Measurements from ENCODE around the gene KSR1. TPM values are rescaled to one million over a fixed set of nuclear protein-coding genes. Genes with fewer than 3 reads are reported as not detected.

The KSR1 gene
- total and polyA plus RNA-seq, 12 donors, result 16.0 to 50.4 (median 38.5) TPM

DNA sequence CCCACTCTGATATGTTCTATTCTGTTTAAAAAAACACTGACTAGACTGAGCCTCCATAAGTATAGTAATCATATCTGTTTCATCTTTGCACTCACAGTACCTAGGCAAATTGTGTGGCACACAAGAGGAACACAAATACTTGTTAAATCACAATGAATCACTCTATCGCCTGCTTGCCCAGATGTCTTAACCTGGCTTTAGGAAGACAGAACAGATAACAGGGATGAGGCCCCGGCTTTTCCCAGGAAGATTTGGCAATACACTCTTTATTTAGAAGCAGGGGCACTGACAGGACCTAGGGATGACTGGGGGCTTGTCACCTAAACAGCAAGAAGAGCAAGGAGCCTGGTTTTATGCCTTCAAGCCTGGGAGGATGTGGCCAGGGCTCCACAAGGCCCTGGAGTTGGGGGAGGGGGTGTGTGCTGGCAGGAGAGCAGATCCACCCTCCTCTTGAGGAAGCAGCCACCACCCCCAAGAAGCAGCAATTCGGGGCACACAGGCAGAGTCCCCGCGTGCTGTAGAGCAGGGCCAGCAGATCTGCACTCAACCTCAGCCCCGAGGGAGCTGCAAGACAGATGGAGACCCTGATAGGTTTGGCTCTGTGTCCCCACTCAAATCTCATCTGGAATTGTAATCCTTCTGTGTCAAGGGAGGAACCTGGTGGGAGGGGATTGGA, 41.0 kb upstream of the KSR1 start:
- no peak for TF ChIP-seq POLR2A (IDR thresholded peaks at IDR 0.05)
- TF ChIP-seq, protein P1, sequence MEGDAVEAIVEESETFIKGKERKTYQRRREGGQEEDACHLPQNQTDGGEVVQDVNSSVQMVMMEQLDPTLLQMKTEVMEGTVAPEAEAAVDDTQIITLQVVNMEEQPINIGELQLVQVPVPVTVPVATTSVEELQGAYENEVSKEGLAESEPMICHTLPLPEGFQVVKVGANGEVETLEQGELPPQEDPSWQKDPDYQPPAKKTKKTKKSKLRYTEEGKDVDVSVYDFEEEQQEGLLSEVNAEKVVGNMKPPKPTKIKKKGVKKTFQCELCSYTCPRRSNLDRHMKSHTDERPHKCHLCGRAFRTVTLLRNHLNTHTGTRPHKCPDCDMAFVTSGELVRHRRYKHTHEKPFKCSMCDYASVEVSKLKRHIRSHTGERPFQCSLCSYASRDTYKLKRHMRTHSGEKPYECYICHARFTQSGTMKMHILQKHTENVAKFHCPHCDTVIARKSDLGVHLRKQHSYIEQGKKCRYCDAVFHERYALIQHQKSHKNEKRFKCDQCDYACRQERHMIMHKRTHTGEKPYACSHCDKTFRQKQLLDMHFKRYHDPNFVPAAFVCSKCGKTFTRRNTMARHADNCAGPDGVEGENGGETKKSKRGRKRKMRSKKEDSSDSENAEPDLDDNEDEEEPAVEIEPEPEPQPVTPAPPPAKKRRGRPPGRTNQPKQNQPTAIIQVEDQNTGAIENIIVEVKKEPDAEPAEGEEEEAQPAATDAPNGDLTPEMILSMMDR (IDR thresholded peaks at IDR 0.05), result no peak
- no peaks in the 10 kb centered on the region for H3K36me3 ChIP-seq (replicated peaks in 1 of 2)
- no peak for DNase-seq
- no peaks in the 10 kb centered on the region for H3K9me3 ChIP-seq (replicated peaks in 1 of 3)
- no peak overlapping the region for H3K27ac ChIP-seq
- WGBS, 4 donors, result 67 to 77% (median 76%) methylated on average over 6 of the region's 6 CpGs
- H3K4me1 ChIP-seq (replicated peaks in 1 of 2), result no peaks in the 10 kb centered on the region
- H3K4me3 ChIP-seq, result no peak overlapping the region
- intact Hi-C loops (cut with DNase I), result no loop called here
- no peaks in the 10 kb centered on the region for H3K27me3 ChIP-seq

DNA sequence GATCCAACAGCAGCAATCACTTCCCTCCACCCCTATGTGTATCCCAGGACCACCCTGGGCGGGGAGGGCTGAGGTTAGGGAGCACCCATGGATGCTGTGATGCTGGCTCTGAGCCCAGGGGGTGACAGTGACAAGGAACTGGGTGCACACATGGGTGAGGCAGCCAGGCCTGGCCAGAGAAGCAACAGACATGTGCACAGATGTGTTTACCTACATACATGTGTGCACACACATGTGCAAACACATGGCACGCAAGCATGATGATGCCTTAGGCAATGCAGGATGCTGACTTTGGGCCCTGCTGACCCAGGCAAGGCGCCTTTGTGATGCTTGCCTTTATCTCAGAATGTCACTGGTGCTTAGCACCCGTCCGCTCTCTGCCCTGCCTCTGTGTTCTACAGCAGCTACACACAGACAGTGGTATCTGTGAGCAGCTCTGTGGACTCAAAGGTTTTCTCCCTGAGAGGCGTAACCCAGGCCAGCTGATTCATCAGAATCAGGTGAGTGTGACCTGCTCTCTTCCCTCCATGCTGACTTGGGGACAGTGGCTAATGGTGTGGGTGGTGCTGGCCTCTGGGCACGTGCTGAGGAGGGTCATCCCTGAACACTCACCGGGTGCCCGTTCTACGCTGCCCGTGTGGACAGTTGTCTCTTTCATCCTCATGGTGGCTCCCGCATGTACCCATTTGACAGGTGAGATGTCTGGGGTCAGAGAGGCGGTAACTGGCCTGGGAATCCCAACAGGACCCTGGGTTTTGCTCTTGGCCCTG, 38.5 kb upstream of the KSR1 start:
- Histone ChIP-seq H3K4me1 (replicated peaks in 1 of 2) (no peaks in the 10 kb centered on the region), H3K27me3 (no peaks in the 10 kb centered on the region), H3K27ac (no peak overlapping the region), H3K4me3 (no peak overlapping the region), H3K9me3 (replicated peaks in 1 of 3) (no peaks in the 10 kb centered on the region), H3K36me3 (replicated peaks in 1 of 2) (no peaks in the 10 kb centered on the region)
- intact Hi-C loops (cut with DNase I), result no loop called here
- TF ChIP-seq POLR2A (IDR thresholded peaks at IDR 0.05), result no peak
- TF ChIP-seq, protein P1 (IDR thresholded peaks at IDR 0.05), result no peak
- no peak for DNase-seq
- 88 to 96% (median 93%) methylated on average over 12 to 13 of the region's 13 CpGs for WGBS, 4 donors

DNA sequence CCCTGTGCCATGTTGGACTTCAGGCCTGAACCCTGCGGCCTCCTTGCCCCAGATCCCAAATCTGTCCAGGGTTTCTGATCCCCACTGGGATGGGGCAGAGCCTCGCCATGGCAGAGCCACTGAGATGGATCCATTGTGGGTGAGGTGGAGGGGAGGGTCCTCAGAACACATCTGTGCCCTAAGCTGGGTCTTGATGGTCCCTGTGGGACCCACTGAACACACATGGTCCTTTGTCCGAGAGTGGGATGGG, 38.0 kb upstream of the KSR1 start:
- DNase-seq, result no peak
- intact Hi-C loops (cut with DNase I), result no loop called here
- Histone ChIP-seq H3K36me3 (replicated peaks in 1 of 2) (no peaks in the 10 kb centered on the region), H3K27ac (no peak overlapping the region), H3K27me3 (no peaks in the 10 kb centered on the region), H3K4me3 (no peak overlapping the region), H3K4me1 (replicated peaks in 1 of 2) (no peaks in the 10 kb centered on the region), H3K9me3 (replicated peaks in 1 of 3) (no peaks in the 10 kb centered on the region)
- no peak for TF ChIP-seq POLR2A (IDR thresholded peaks at IDR 0.05)
- TF ChIP-seq, protein P1 (IDR thresholded peaks at IDR 0.05), result no peak
- WGBS, 4 donors, result 90 to 100% (median 93%) methylated on average over 1 to 3 of the region's 3 CpGs

DNA sequence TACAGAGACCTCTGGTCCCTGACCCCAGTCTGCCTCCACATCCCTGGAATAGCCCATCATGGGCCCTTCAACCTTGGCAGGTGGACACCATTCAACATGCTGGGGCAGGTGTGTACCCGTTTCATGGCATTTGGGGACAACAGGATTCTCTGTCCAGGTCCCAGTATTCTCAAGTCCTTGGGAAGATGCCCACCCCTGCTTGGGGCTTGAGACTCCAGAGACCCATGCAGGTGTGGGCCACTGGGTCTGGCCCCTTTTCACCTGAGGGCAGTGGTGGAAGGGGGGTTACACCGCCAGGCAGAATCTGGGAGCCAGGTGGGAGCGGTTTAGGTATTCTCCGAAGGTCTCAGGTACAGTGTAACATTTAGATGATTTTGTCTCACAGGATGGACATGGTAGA, 37.1 kb upstream of the KSR1 start:
- WGBS, 4 donors, result 95 to 98% (median 96%) methylated on average over 3 to 4 of the region's 4 CpGs
- Histone ChIP-seq H3K9me3 (replicated peaks in 1 of 3) (no peaks in the 10 kb centered on the region), H3K36me3 (replicated peaks in 1 of 2) (no peaks in the 10 kb centered on the region), H3K27me3 (no peaks in the 10 kb centered on the region), H3K4me1 (replicated peaks in 1 of 2) (no peaks in the 10 kb centered on the region), H3K27ac (no peak overlapping the region), H3K4me3 (no peak overlapping the region)
- DNase-seq, result no peak
- no peak for TF ChIP-seq POLR2A (IDR thresholded peaks at IDR 0.05)
- TF ChIP-seq, protein P1 (IDR thresholded peaks at IDR 0.05), result no peak
- intact Hi-C loops (cut with DNase I), result no loop called here
